ENCODE measurements around the gene PHLPP2. TPM values are rescaled to one million over a fixed set of nuclear protein-coding genes. Genes with fewer than 3 reads are reported as not detected.

Gene PHLPP2
- total RNA-seq, 1 experiment from 2014 or later, result 13.1 TPM

GRCh38 chr16:71727551-71728324 is 3.2 kb upstream of the PHLPP2 start:
- no TSS peak for BruUV-seq (replicated peaks)
- Histone ChIP-seq H3K9me3 (ENCODE audit: control insufficient read depth, insufficient read depth, low read depth, low read length) (no peaks in the 10 kb centered on the region), H3K27ac (ENCODE audit: low read length) (no peak overlapping the region), H3K27me3 (ENCODE audit: control insufficient read depth, insufficient read depth, low read length) (no peaks in the 10 kb centered on the region), H3K36me3 (ENCODE audit: control insufficient read depth, insufficient read depth, low read length) (no peaks in the 10 kb centered on the region), H3K4me3 (ENCODE audit: low read depth in 2 of 2, low read length in 2 of 2) (no peak overlapping the region), H3K4me1 (ENCODE audit: control insufficient read depth, insufficient read depth, low read length) (peaks cover 5% of the 10 kb centered on the region)
- ChIA-PET CTCF (interaction anchor here (0.6 kb wide), 1 partner anchor 163 kb away, joined by 3 read pairs; no protein-coding TSS in a partner anchor), POLR2A (no interaction called here)
- ATAC-seq (no peak), DNase-seq (ENCODE audit: low read depth, low spot score) (no peak)
- in situ Hi-C loops (cut with HindIII; ENCODE audit: low pct_unique_long_range_greater_than_20kb, low sequenced_read_pairs), result no loop called here
- TF ChIP-seq TCF7L2 (IDR thresholded peaks at IDR 0.05; ENCODE audit: low read depth, low read length), result no peak
- no peak for TF ChIP-seq REST (IDR thresholded peaks at IDR 0.05; ENCODE audit: insufficient read depth in 1 of 2, low read depth in 2 of 2, low read length in 1 of 2)
- TF ChIP-seq SIN3A (IDR thresholded peaks at IDR 0.05; ENCODE audit: borderline replicate concordance, insufficient read depth, low read depth, low read length), result no peak
- TF ChIP-seq POLR2AphosphoS5 (IDR thresholded peaks at IDR 0.05; ENCODE audit: low read depth, low read length), result no peak; the same call in 1 of the 2 replicates
- intact Hi-C loops (cut with micrococcal nuclease; ENCODE audit: unreplicated experiment), result no loop called here

- BruUV-seq (replicated peaks), result no TSS peak
- ChIA-PET CTCF (no interaction called here), POLR2A (no interaction called here)
- H3K4me3 ChIP-seq (ENCODE audit: low read depth in 2 of 2, low read length in 2 of 2), result no peak overlapping the region
- H3K27ac ChIP-seq (ENCODE audit: low read length), result no peak overlapping the region
- ATAC-seq (no peak), DNase-seq (ENCODE audit: low read depth, low spot score) (no peak)
- H3K27me3 ChIP-seq (ENCODE audit: control insufficient read depth, insufficient read depth, low read length), result no peaks in the 10 kb centered on the region
- TF ChIP-seq SIN3A (IDR thresholded peaks at IDR 0.05; ENCODE audit: borderline replicate concordance, insufficient read depth, low read depth, low read length), result no peak
- no peak for TF ChIP-seq REST (IDR thresholded peaks at IDR 0.05; ENCODE audit: insufficient read depth in 1 of 2, low read depth in 2 of 2, low read length in 1 of 2)
- TF ChIP-seq POLR2AphosphoS5 (IDR thresholded peaks at IDR 0.05; ENCODE audit: low read depth, low read length), result no peak
- no peak for TF ChIP-seq CTCF (IDR thresholded peaks at IDR 0.05)
- TF ChIP-seq TCF7L2 (IDR thresholded peaks at IDR 0.05; ENCODE audit: low read depth, low read length), result no peak
- intact Hi-C loops (cut with micrococcal nuclease; ENCODE audit: unreplicated experiment) (no loop called here), in situ Hi-C loops (cut with HindIII; ENCODE audit: low pct_unique_long_range_greater_than_20kb, low sequenced_read_pairs) (no loop called here)
- H3K9me3 ChIP-seq (ENCODE audit: control insufficient read depth, insufficient read depth, low read depth, low read length), result no peaks in the 10 kb centered on the region
- peaks cover 8% of the 10 kb centered on the region for H3K4me1 ChIP-seq (ENCODE audit: control insufficient read depth, insufficient read depth, low read length)
- no peaks in the 10 kb centered on the region for H3K36me3 ChIP-seq (ENCODE audit: control insufficient read depth, insufficient read depth, low read length)
These were observed 2.2 kb upstream of the PHLPP2 start for GRCh38 chr16:71726476-71727315.

Measured in Panc1 (cell line).